HG03064 (cell line): ENCODE data around the gene SLC22A12.

Source experiments
- ATAC-seq: cut with Tn5 transposase; IDR thresholded peaks from one replicate; pipeline ENCODE4 v1.9.1; 2021; ENCODE audit warnings: low read depth; ENCODE audit not compliant: unreplicated experiment

The SLC22A12 gene

DNA sequence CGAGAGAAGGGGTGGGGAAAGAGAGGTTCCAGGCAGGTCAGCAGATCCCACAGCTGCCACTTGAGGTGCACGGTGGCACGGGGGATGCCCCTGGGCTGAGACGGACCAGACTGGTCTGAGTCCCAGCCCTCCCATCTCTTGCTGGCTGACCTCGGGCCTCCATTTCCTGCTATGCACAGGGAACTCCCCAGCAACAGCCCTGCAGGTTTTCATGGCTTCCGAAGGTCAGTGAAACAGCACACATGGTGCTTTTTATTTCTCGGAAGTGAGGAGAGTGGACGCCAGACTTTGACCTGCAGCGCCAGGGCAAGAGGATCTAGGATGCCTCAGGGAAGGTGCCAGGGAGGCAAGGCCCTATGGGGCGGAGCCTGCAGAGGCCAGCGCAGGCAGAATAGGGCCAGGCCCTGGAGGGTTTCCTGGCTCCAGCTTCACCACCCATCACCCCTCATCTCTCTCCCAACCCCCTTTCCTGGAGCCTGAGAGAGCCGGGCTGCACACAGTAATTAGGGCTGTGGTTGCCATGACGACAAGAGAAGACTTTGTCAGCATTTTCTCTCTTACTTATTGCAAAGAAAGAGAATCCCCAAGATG, 29.5 kb downstream of the SLC22A12 start:
- no peak for ATAC-seq

DNA sequence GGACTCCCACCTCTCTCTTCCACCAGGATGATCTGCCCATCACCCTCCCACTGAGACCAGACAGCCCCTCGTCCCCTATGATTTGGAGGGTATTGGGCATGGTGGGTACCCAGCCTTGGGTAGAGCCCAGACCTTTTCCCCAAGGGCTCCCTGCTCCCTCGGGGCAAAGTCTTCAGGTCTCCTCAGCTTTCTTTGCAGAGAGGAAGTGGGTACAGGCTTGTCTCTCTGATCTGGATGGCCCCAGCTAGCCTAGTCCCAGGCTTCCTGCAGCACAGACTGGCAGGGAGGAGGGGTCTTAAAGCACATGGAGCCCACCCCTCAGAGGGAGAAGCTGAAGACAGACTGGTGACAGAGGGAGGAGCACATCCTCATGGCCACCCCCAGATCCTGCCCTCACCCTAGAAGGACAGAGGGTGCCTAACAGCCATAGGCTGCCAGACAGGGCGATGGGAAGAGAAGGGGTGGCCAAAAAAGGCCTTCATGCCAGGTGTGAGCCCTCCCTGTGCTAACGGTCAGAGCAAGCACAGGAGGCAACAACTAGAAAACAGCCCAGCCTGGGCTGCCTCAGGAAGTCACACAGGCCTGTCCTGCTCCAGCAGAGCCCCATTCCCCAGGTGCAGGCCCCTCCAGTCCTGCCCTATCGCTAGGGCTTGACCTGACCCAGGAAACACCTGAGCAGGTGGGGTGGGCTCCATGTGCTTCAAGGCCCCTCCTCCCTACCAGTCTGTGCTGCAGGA, 30.4 kb downstream of the SLC22A12 start:
- ATAC-seq, result no peak

DNA sequence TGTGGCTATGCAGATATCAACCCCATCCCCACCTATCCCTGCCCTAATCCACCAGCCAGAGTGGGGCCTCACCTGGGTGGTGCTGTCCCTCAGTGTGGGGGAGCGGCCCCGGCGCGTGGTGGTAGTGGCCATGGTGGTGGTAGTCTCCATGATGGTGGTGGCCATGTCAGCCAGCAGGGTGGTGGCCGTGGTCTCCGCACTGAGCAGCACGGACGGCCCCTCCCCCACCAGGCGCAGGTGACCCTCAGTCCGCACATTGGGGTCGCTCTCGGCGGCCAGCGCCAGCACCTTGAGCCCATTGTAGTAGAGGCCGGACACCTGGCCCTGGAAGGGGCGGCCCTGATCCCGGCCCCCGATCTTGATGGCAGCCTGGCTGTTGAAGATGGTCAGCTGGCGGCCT, 31.7 kb downstream of the SLC22A12 start:
- ATAC-seq, result no peak

DNA sequence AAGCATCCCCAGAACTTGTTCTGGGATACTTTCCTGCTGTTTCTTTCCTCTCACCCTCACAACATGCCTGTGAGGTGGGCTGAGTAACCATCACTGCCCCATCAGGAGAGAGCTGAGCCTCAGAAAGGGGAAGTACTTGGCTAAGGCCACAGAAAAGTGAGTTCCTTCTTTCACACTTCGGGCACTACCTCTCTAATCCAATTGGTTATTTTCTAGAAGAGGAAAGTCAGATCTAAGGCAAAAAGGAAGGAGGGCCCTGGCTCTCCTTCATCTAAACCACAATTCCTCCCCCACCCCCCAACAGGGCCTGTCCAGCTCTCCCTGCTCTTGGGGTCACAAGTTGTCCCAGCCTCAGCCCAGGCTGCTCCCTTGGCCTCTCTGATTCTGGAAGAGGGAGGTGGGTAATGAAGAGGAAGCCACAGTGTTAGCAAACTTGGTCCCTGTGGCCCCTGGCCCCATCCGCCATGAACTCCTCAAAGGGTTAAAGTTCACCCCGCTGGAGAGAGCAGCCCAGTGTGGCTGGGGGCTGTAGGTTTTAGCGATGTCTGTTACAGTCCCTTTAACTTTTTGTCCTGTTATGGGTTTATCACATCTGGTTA, 34.0 kb downstream of the SLC22A12 start:
- no peak for ATAC-seq

- no peak for ATAC-seq
These were observed 35.6 kb downstream of the SLC22A12 start for GRCh38 chr11:64626637-64627036.

GRCh38 chr11:64627371-64627770, 36.4 kb downstream of the SLC22A12 start:
- no peak for ATAC-seq

- ATAC-seq, result no peak
These were observed 37.6 kb downstream of the SLC22A12 start for GRCh38 chr11:64628596-64628995.

DNA sequence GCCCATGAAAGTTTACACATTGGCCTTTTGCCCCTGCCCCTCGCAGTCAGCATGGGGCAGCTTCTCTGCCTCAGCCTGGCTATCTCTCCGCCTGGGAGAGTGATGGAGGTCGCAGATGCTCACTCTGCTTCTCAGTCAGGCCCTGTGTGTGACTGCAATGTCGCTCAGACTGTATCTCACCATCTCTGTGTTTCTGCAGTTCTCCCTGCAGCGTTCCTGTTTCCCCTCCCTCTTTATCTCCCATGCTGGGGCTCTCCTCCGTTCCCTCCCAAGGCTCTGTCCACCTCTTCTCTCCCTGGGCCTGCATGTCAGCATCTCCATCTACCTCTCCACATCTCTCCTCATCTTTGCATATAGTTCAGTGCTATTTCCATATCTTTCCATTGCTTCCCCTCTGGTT, 38.1 kb downstream of the SLC22A12 start:
- no peak for ATAC-seq

- no peak for ATAC-seq
These were observed 39.0 kb downstream of the SLC22A12 start for GRCh38 chr11:64629796-64630562.

DNA sequence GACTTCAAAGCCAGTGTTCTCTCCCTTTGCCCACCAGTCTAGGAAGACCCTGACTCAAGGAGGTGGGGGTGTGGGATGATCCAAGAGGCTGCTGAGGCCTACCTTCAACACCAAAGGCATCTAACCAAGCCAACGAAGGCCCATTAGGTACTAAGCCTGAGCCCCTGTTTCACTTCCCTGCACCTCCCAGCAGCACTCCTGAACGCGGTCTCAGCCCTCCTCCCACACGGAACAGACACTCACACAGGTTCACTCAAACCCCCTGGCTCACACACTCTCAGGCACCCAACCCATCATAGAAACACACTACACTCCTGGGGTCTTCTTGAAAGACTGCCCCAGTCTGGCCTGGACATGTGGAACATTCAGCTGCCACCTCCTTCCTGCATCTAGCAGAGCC, 40.7 kb downstream of the SLC22A12 start:
- no peak for ATAC-seq

GRCh38 chr11:64632237-64632636, 41.2 kb downstream of the SLC22A12 start:
- ATAC-seq, result no peak

GRCh38 chr11:64632654-64633053, 41.6 kb downstream of the SLC22A12 start:
- ATAC-seq, result no peak

DNA sequence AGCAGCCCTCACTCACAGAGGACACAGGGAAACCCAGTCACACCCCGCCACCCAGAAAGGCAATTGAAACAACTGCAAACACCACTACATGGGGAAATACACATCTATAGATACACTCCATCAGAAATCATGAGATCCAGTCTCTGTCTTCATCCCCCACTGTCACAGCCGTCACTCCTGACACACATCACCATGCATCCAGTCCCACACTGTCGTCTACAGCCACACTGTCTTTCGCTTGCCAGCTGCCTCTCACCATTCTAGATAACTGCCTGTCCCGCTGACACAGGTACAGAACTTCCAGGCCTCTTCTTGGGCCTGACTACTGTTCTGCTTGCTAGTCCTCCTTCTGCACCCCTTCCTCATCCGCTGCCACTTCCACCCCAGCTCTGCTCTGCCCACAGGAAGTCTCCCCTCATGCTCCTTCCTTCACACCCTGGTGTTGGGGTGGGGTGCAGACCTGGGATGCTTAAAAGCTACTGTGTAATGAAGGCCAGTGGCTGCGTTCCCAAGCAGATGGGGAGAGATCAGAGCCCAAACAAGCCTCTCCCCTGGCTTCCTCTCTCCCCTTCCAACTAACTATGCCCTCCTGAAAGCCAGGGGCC, 42.6 kb downstream of the SLC22A12 start:
- no peak for ATAC-seq

DNA sequence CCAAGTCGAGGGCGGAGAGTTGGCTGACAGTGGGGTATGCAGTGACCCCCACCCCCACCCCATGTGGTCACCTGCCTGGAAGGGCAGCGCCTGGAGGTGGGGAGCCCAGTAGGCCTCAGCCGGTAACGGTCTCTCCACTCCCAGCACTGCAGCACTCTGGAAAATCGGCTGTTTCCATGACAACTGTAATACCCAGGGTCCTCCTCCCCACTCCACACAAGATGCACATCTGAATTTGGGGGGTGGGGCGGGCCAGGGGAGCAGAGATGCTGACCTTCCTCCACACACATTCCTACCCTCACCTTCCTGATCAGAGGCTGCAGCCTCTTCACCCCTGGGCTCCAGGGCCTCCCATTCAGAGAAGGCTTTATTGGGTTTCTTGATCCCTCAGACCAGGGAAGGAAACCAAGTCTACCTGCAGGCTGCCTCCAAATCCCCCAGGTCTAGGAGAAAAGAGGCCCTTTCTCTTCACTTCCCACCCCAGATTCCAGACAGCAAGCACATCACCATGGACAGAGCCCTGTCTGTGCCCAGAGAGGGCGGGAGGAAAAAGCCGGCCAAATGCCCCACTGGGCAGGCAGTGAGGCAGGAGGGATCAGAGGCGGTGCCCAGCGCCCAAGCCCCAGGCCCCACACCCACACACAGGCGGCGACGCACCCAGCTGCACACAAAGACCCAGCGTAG, 46.5 kb downstream of the SLC22A12 start:
- no peak for ATAC-seq

DNA sequence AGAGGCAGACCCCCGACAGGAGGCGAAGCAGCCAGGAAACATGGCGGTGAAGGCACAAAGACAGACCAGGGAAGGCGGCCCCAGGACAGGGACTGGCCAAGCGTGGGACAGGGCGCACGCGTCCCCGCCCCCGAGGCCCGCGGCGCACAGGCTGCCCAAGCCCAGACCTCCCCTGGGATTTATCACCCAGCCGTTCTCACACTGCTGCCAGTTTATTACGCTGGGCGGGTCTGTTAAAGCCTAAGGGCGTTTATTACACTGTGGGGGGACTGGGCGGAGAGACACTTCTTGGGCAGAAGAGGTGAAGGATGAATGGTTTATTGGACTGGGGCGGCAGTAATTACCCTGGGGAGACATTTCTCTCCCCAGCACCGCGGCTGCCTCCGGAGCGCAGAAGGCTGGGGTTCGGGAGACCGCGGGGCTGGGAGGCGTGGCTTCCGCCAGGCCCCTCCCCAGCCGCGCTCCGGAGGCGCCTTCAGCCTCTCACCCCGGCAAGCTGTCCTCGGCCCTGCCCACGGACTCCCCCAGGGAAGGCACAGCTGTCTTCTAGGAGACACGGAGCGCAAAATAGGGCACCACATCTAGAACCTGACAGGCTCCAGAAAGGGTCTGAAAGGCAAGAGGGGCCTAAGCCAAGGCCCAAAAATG, 47.1 kb downstream of the SLC22A12 start:
- ATAC-seq, result no peak

GRCh38 chr11:64638829-64639228, 47.8 kb downstream of the SLC22A12 start:
- no peak for ATAC-seq

DNA sequence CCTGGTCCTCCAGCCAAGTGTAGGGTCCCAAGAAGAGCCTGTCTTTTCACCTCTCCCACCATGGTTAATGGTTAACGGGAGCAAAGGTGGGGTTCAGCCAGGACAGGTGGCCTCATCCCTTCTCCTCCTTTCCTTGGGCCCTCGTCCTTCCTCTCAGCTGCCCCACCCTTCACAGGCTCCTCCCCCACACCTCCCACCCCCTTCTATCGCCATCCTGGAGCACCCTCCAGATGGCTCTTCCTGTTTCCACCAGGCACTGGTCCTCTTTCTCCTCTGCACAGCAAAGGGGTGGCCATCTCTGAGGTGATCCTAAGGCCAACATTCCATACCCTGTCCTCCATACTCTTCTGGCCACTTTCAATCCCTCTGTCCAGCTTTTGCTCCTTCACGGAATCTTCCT, 48.9 kb downstream of the SLC22A12 start:
- ATAC-seq, result no peak

- ATAC-seq, result no peak
These were observed 50.8 kb downstream of the SLC22A12 start for GRCh38 chr11:64641596-64642417.

- no peak for ATAC-seq
These were observed 51.4 kb downstream of the SLC22A12 start for GRCh38 chr11:64642418-64642735.
